HCT116 (cell line): Measurements from ENCODE around the gene MYO3B. TPM values are rescaled to one million over a fixed set of nuclear protein-coding genes. Genes with fewer than 3 reads are reported as not detected.

Experiments
- ATAC-seq: fragments of 200-7000 bp; cut with Tn5 transposase; 2 replicates; pipeline ENCODE4 v1.9.1; 2020; ENCODE audit warnings: mild to moderate bottlenecking, moderate library complexity
- BruUV-seq: library from RNA; stranded (reverse); fragments of 400-500 nt; replicated peaks from 2 replicates; lab custom pipeline; 2021; lab: Mats Ljungman, UMichigan
- CTCF ChIA-PET: fragments of 300-600 bp; sonication (Branson Sonifier 250); formaldehyde crosslinking; loops from one replicate; lab custom pipeline; 2021; ENCODE audit warnings: antibody characterized with exemption; lab: Charles Lee
- POLR2A ChIA-PET: fragments of 300-600, 350-600 bp; sonication (Branson Sonifier 250); formaldehyde crosslinking; loops from one replicate; lab custom pipeline; 2021; ENCODE audit warnings: antibody characterized with exemption; lab: Charles Lee
- RAD21 ChIA-PET, 2 experiments: fragments of 300-600 bp; sonication (Branson Sonifier 250); formaldehyde crosslinking; loops; one replicate each; lab custom pipeline; 2023; ENCODE audit warnings: low total read pairs in 2 of 2; ENCODE audit not compliant: uncharacterized antibody in 2 of 2, unreplicated experiment in 2 of 2, low non-redundant PET in 1 of 2; lab: Charles Lee
- DNase-seq: peaks from one replicate; pipeline ENCODE4 v3.0.0-alpha.2; 2010; ENCODE audit warnings: low read depth, low spot score
- H2AFZ ChIP-seq: fragments of 200-600 bp; shearing (Covaris generic), sonication (generic); 2 replicates; pipeline ENCODE4 v1.6.1; 2017; ENCODE audit warnings: low read depth, mixed run types, mixed read lengths, antibody characterized with exemption, low read length; ENCODE audit not compliant: poor library complexity, severe bottlenecking
- H3K27ac ChIP-seq: 2 replicates; pipeline ENCODE4 v1.5.1; 2012; ENCODE audit warnings: low read depth, low read length
- H3K27me3 ChIP-seq: fragments of 200-600 bp; sonication (generic); 2 replicates; pipeline ENCODE4 v1.6.1; 2016; ENCODE audit warnings: mixed run types, low read length, mixed read lengths; ENCODE audit not compliant: insufficient read depth
- H3K36me3 ChIP-seq, 2 experiments: fragments of 200-500 bp in 1 of 2; fragments of 200-600 bp in 1 of 2; sonication (Bioruptor generic) in 1 of 2; sonication (generic) in 1 of 2; 2 replicates each; pipeline versions ENCODE4 v1.5.1 to v1.6.1; 2014 to 2016; ENCODE audit warnings: low read length in 2 of 2, inconsistent platforms in 1 of 2, mixed read lengths in 1 of 2, mixed run types in 1 of 2; ENCODE audit not compliant: insufficient read depth in 2 of 2, control insufficient read depth in 1 of 2
- H3K4me1 ChIP-seq, 2 experiments: fragments of 200-600 bp in 1 of 2; sonication (generic) in 1 of 2; 2 replicates each; pipeline versions ENCODE4 v1.5.1 to v1.6.1; 2012 to 2017; ENCODE audit warnings: low read length in 2 of 2, inconsistent platforms in 1 of 2, mild to moderate bottlenecking in 1 of 2, mixed read lengths in 1 of 2, mixed run types in 1 of 2, moderate library complexity in 1 of 2; ENCODE audit not compliant: insufficient read depth in 2 of 2, control insufficient read depth in 1 of 2
- H3K4me2 ChIP-seq: fragments of 200-600 bp; sonication (generic); 2 replicates; pipeline ENCODE4 v1.6.1; 2017; ENCODE audit warnings: mixed run types, low read length, mixed read lengths
- H3K4me3 ChIP-seq, 2 experiments: fragments of 200-600 bp in 1 of 2; sonication (generic) in 1 of 2; replicated peaks in 1 of 2; 2 replicates each; pipeline ENCODE4 v1.5.1; 2011 to 2016; ENCODE audit warnings: low read length in 2 of 2, control low read depth in 1 of 2, low read depth in 1 of 2, mild to moderate bottlenecking in 1 of 2, mixed read lengths in 1 of 2, mixed run types in 1 of 2
- H3K79me2 ChIP-seq: fragments of 200-600 bp; sonication (generic); 2 replicates; pipeline ENCODE4 v1.6.1; 2017; ENCODE audit warnings: mild to moderate bottlenecking, mixed run types, low read length, moderate library complexity, mixed read lengths; ENCODE audit not compliant: insufficient read depth
- H3K9ac ChIP-seq: fragments of 200-600 bp; sonication (generic); 2 replicates; pipeline ENCODE4 v1.6.1; 2016; ENCODE audit warnings: low read length, mixed read lengths
- H3K9me2 ChIP-seq: fragments of 200-600 bp; sonication (generic), shearing (Covaris generic); 2 replicates; pipeline ENCODE4 v1.6.1; 2017; ENCODE audit warnings: mixed run types, mild to moderate bottlenecking, moderate library complexity; ENCODE audit not compliant: insufficient read depth
- H3K9me3 ChIP-seq, 2 experiments: fragments of 200-500 bp in 1 of 2; fragments of 200-600 bp in 1 of 2; sonication (Bioruptor generic) in 1 of 2; sonication (generic) in 1 of 2; 2 replicates each; pipeline ENCODE4 v1.6.1; 2014 to 2017; ENCODE audit warnings: low read length in 2 of 2, mixed read lengths in 2 of 2, inconsistent platforms in 1 of 2, low read depth in 1 of 2, mild to moderate bottlenecking in 1 of 2, mixed run types in 1 of 2, moderate library complexity in 1 of 2; ENCODE audit not compliant: control insufficient read depth in 1 of 2, insufficient read depth in 1 of 2
- H4K20me1 ChIP-seq: fragments of 200-600 bp; sonication (generic), shearing (Covaris generic); 2 replicates; pipeline ENCODE4 v1.6.1; 2017; ENCODE audit warnings: mixed run types, mild to moderate bottlenecking, moderate library complexity; ENCODE audit not compliant: insufficient read depth
- CBX3 ChIP-seq: IDR thresholded peaks from 2 replicates; pipeline ENCODE4 v1.6.1; 2012; ENCODE audit warnings: low read depth
- CEBPB ChIP-seq: IDR thresholded peaks from 2 replicates; pipeline ENCODE4 v1.6.1; 2012; ENCODE audit warnings: low read depth
- EGR1 ChIP-seq: IDR thresholded peaks from 2 replicates; pipeline ENCODE4 v1.6.1; 2012; ENCODE audit warnings: low read depth
- ELF1 ChIP-seq: IDR thresholded peaks from 2 replicates; pipeline ENCODE4 v1.6.1; 2012; ENCODE audit warnings: low read depth, borderline replicate concordance
- EZH2phosphoT487 ChIP-seq: fragments of 200-600 bp; IDR thresholded peaks from 2 replicates; pipeline ENCODE4 v1.6.1; 2018; ENCODE audit warnings: antibody characterized with exemption, borderline replicate concordance
- FOSL1 ChIP-seq: IDR thresholded peaks from 2 replicates; pipeline ENCODE4 v1.6.1; 2012; ENCODE audit warnings: low read depth
- SP1 ChIP-seq: IDR thresholded peaks from 2 replicates; pipeline ENCODE4 v1.6.1; 2012; ENCODE audit warnings: low read depth
- YY1 ChIP-seq: IDR thresholded peaks from 2 replicates; pipeline ENCODE4 v1.6.1; 2011; ENCODE audit warnings: low read length, low read depth, moderate library complexity, mild to moderate bottlenecking; ENCODE audit not compliant: insufficient replicate concordance; ENCODE audit errors: extremely low read depth
- ZBTB33 ChIP-seq: IDR thresholded peaks from 2 replicates; pipeline ENCODE4 v1.6.1; 2011; ENCODE audit warnings: mild to moderate bottlenecking, low read length, moderate library complexity; ENCODE audit not compliant: insufficient replicate concordance; ENCODE audit errors: extremely low read depth
- ZNF274 ChIP-seq: fragments of 200-500 bp; sonication (Bioruptor generic); IDR thresholded peaks from 2 replicates; pipeline ENCODE4 v1.6.1; 2014; ENCODE audit warnings: mild to moderate bottlenecking, low read depth, low read length, inconsistent platforms
- intact Hi-C: fragments of 100-400 bp; cut with micrococcal nuclease; formaldehyde crosslinking; loops from 2 replicates; pipeline ENCODE4 v1.10.0; 2022
- total RNA-seq: library from RNA; stranded (reverse); gene quantifications from one replicate; pipeline ENCODE4 v1.2.1, GENCODE V29; 2021; ENCODE audit not compliant: unreplicated experiment

Gene MYO3B
- total RNA-seq, 1 experiment from 2014 or later, result not detected

GRCh38 chr2:170571612-170572011, 393.7 kb downstream of the MYO3B start (continued):
- TF ChIP-seq ZBTB33 (no peak), CEBPB (no peak), ELF1 (no peak)
- TF ChIP-seq, all 23 proteins: peak for 0

GRCh38 chr2:170573671-170574070, 395.7 kb downstream of the MYO3B start:
- ATAC-seq, result no peak
- no peak for DNase-seq

GRCh38 chr2:170576296-170576695, 398.3 kb downstream of the MYO3B start:
- Histone ChIP-seq H4K20me1 (no peaks in the 10 kb centered on the region; the same call in 1 of the 2 replicates), H3K9me3 (no peaks in the 10 kb centered on the region), H3K9me2 (no peaks in the 10 kb centered on the region), H3K79me2 (no peaks in the 10 kb centered on the region), H3K36me3 (no peaks in the 10 kb centered on the region), H3K9ac (no peak overlapping the region), H3K4me3 (no peak overlapping the region), H3K4me1 (no peaks in the 10 kb centered on the region), H3K27ac (no peak overlapping the region), H2AFZ (no peak overlapping the region), H3K4me2 (no peak overlapping the region)
- ATAC-seq (no peak), DNase-seq (no peak)
- ChIA-PET CTCF (no interaction called here), RAD21 (no interaction called here)
- intact Hi-C loops, result no loop called here
- TF ChIP-seq EZH2phosphoT487 (no peak), EGR1 (no peak), FOSL1 (no peak), SP1 (no peak), YY1 (no peak)
- TF ChIP-seq, all 23 proteins: peak for 0
- no TSS peak for BruUV-seq
- H3K27me3 ChIP-seq, result no peaks in the 10 kb centered on the region
- POLR2A ChIA-PET, result no interaction called here

More at GRCh38 chr2:170573671-170574070, 395.7 kb downstream of the MYO3B start:
- Histone ChIP-seq H3K9me2 (no peaks in the 10 kb centered on the region), H3K27ac (no peak overlapping the region), H3K9ac (no peak overlapping the region), H3K4me2 (no peak overlapping the region), H3K4me1 (no peaks in the 10 kb centered on the region), H3K27me3 (no peaks in the 10 kb centered on the region), H3K79me2 (no peaks in the 10 kb centered on the region), H2AFZ (no peak overlapping the region), H3K9me3 (no peaks in the 10 kb centered on the region), H3K36me3 (no peaks in the 10 kb centered on the region), H3K4me3 (no peak overlapping the region), H4K20me1 (no peaks in the 10 kb centered on the region)
- intact Hi-C loops, result no loop called here
- ChIA-PET CTCF (no interaction called here), RAD21 (no interaction called here), POLR2A (no interaction called here)
- no TSS peak for BruUV-seq
- TF ChIP-seq ZNF274, result no peak
- TF ChIP-seq CBX3, result no peak
